Heart right ventricle (tissue), 16 donors: ENCODE data around the gene GIPR. TPM values are rescaled to one million over a fixed set of nuclear protein-coding genes. Genes with fewer than 3 reads are reported as not detected.

Source experiments
- ATAC-seq, 8 donors: fragments of 200-7000 bp; cut with Tn5 transposase; one replicate each; pipeline ENCODE4 v1.9.1; 2020; ENCODE audit warnings: mild to moderate bottlenecking in 8 of 8, moderate library complexity in 8 of 8, moderate number of reproducible peaks in 1 of 8
- DNase-seq, 2 donors: peaks; one replicate each; pipeline ENCODE4 v3.0.0-alpha.2; 2020
- H3K27ac ChIP-seq, 10 donors: fragments of 200-600 bp; sonication (generic) in 2 of 10; one replicate each; pipeline versions ENCODE4 v1.5.0 to v1.8.0; 2020 to 2022; ENCODE audit warnings: mild to moderate bottlenecking in 3 of 10
- H3K27me3 ChIP-seq, 7 donors: fragments of 200-600 bp; one replicate each; pipeline ENCODE4 v1.8.0; 2021 to 2022; ENCODE audit warnings: mild to moderate bottlenecking in 2 of 7
- H3K36me3 ChIP-seq, 9 donors: fragments of 200-600 bp; sonication (generic) in 1 of 9; one replicate each; pipeline versions ENCODE4 v1.5.0 to v1.8.0; 2020 to 2022; ENCODE audit warnings: mild to moderate bottlenecking in 2 of 9
- H3K4me1 ChIP-seq, 9 donors: fragments of 200-600 bp; sonication (generic) in 1 of 9; one replicate each; pipeline versions ENCODE4 v1.5.0 to v1.8.0; 2020 to 2022; ENCODE audit warnings: mild to moderate bottlenecking in 4 of 9
- H3K4me3 ChIP-seq, 10 donors: fragments of 200-600 bp; sonication (generic) in 2 of 10; one replicate each; pipeline versions ENCODE4 v1.5.0 to v1.8.0; 2020 to 2022; ENCODE audit warnings: mild to moderate bottlenecking in 7 of 10, moderate library complexity in 2 of 10
- H3K9me3 ChIP-seq, 11 donors: fragments of 200-600 bp in 10 of 11; sonication (generic) in 2 of 11; one replicate each; pipeline versions ENCODE4 v1.5.0 to v1.8.0; 2013 to 2022; ENCODE audit warnings: mild to moderate bottlenecking in 2 of 11, control low read depth in 1 of 11, moderate library complexity in 1 of 11
- WGBS, 2 donors: extraction: QIAGEN DNeasy Blood & Tissue Kit; methylation state at CpG; one replicate each; pipeline ENCODE4 v1.1.7; 2013; ENCODE audit warnings: inconsistent platforms in 1 of 2; 5-methylcytosine and 5-hydroxymethylcytosine counted together
- intact Hi-C, 10 donors: fragments of 100-400 bp; cut with DNase I; formaldehyde crosslinking; loops; one replicate each; pipeline versions ENCODE4 v1.11.1 to v1.14.2; 2022
- polyA plus RNA-seq, 2 donors: library from polyadenylated mRNA; stranded (reverse); fragments of 200-250 nt; gene quantifications; one replicate each; pipeline ENCODE4 v1.2.3, GENCODE V29; 2013
- total RNA-seq, 10 donors: library from RNA; stranded (reverse); fragmentation: NEBNext Ultra II Directional in 3 of 10; extraction: Animal tissue kit (Norgen Biotek cat#: 25700) in 3 of 10; gene quantifications; one replicate each; pipeline versions ENCODE4 v1.2.1 to v1.2.4, GENCODE V29; 2021 to 2023
- TF ChIP-seq, protein P1 (sequence below), 9 donors: fragments of 200-600 bp; sonication (generic) in 2 of 9; IDR thresholded peaks; one replicate each; pipeline versions ENCODE4 v1.5.0 to v1.8.0; 2021 to 2022; ENCODE audit warnings: antibody characterized with exemption in 9 of 9, mild to moderate bottlenecking in 5 of 9, moderate library complexity in 1 of 9
- donor health status: Arrhythmogenic right ventricular cardiomyopathy.
- donor health status: ischemic (EF 13 %, LVEDD 7.1; RV severe dilation, severe dysfunction).
- donor health status: healthy with polysubstance abuse.
- donor health status: DM: no; HTN: yes; CAD: no.
- donor health status: DM: no; HTN: no; CAD: no.
- donor health status: ischemic (EF 25% LVEDD 6.9; RV normal size, moderate dysfunction).
- donor health status: ischemic (EF 25% LVEDD 5.7; RV mildly dilated, moderate dysfunction).
- donor health status: healthy.
- donor health status: DM: yes; HTN: yes; CAD: no.
- donor health status: Ischemic cardiomyopathy.
- donor health status: ischemic (EF 35%, LVEDD 5.7; RV mildly dilated, moderate dysfunction).
- donor health status: nonischemic (EF 11% LVEDD 7.7; RV severe dilation, severe dysfunction).
- donor health status: DM: yes; HTN: yes; CAD: no.
- donor health status: PGD.
- donor health status: ischemic (EF 29% LVEDD 5.4; RV normal size, mild dysfunction).
- donor health status: nonischemic (EF 23%, LVEDD 6.1; RV moderate dilation, normal function).

GIPR gene
- total and polyA plus RNA-seq, 12 donors, result 2.4 to 16.6 (median 4.4) TPM

DNA sequence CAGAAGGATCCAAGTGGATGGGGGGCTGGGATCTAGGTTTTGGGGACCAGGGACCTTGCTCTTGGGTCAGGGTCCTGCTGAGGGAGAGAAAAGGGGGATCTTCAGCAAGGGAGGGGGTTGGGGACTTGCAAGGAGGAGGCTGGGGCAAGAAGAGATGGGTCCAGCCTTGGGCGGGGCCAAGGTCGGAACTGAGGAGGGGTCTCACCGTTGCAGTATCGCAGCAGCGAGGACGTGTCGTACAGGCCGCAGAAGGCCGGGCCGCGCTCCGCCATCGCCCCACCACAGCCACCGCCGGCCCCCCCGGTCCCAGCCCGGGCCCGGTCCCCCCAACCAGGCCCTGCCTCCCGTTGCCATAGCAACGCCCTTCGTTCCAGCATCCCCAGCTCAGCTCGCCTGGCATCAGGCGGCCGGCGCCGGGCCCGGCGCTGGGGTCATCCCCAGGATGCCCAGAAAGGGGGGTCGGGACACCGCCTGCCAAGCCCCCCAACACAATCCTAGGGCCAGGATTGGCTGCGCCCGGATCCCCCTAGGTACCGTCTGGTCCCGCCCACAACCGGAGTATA, 22.9 kb upstream of the GIPR start:
- ATAC-seq, result peak in 1 of 8 donors; percentile 0
- H3K36me3 ChIP-seq, result no peaks in the 10 kb centered on the region
- DNase-seq, result no peak
- peaks cover 0 to 32% (median 0%) of the 10 kb centered on the region in 7 donors for H3K27me3 ChIP-seq
- 8 to 16% methylated on average over 35 of the region's 35 CpGs for WGBS, 2 donors
- peaks cover 4 to 46% (median 35%) of the 10 kb centered on the region in 9 donors for H3K4me1 ChIP-seq
- peak overlapping the region in 9 of 10 donors; percentile 33 to 61 (median 51) for H3K4me3 ChIP-seq
- H3K9me3 ChIP-seq, result no peaks in the 10 kb centered on the region
- intact Hi-C loops, result loop anchor here in 7 of 10 donors (2.0 to 10.0 kb wide), 6 partner anchors 38 to 1602 kb away; partner anchors contain the start of genes OPA3 (in 3 of the 7), PPM1N (in 3 of the 7), RTN2 (in 3 of the 7) and ERCC1 (in 1 of the 7)
- peak overlapping the region in 1 of 10 donors; percentile 60 for H3K27ac ChIP-seq
- TF ChIP-seq, protein P1, sequence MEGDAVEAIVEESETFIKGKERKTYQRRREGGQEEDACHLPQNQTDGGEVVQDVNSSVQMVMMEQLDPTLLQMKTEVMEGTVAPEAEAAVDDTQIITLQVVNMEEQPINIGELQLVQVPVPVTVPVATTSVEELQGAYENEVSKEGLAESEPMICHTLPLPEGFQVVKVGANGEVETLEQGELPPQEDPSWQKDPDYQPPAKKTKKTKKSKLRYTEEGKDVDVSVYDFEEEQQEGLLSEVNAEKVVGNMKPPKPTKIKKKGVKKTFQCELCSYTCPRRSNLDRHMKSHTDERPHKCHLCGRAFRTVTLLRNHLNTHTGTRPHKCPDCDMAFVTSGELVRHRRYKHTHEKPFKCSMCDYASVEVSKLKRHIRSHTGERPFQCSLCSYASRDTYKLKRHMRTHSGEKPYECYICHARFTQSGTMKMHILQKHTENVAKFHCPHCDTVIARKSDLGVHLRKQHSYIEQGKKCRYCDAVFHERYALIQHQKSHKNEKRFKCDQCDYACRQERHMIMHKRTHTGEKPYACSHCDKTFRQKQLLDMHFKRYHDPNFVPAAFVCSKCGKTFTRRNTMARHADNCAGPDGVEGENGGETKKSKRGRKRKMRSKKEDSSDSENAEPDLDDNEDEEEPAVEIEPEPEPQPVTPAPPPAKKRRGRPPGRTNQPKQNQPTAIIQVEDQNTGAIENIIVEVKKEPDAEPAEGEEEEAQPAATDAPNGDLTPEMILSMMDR (IDR thresholded peaks at IDR 0.05), result no peak

DNA sequence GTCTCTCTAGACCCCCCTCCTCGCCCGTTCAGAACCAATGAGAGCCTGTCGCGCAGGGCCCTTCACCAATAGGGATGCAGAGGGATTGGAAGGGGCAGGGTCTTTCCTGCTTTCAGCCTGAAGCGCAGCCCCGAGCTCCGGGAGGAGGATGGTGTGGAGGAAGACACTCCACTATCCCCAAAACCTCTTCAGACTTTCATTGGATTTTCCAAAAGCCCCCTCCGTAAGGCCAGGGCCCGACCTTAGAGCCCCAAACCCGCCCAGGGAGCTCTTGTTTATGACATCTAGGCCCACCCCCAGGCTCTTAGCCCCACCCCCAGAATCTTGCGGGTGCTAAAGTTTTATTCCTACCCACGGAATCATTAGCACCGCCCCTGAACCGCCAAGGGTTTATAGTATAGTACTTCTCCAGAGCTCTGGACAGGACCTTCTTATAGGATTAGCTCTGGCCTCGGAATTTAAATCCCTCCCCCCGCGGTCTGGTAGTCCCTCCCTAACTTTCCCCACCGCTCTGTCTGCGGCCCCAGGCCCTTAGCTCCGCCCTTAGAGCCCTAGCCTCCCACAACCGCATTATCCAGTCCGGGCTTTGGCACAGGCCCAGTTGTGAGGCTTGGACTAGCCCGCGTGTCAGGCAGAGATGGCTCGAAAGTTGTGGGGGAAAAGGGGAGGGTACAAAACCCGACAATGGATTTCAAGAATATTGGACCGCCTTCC, 22.2 kb upstream of the GIPR start:
- peaks cover 0 to 32% (median 0%) of the 10 kb centered on the region in 7 donors for H3K27me3 ChIP-seq
- peak overlapping the region in 5 of 10 donors; percentile 20 to 61 (median 43) for H3K27ac ChIP-seq
- WGBS, 2 donors, result 1% methylated on average over 27 of the region's 27 CpGs
- ATAC-seq (peak; percentile 64 to 81 (median 74)), DNase-seq (peak; percentile 84 to 85)
- peak overlapping the region; percentile 18 to 61 (median 50) for H3K4me3 ChIP-seq
- H3K4me1 ChIP-seq, result peaks cover 4 to 43% (median 33%) of the 10 kb centered on the region in 9 donors
- TF ChIP-seq, protein P1 (IDR thresholded peaks at IDR 0.05), result no peak
- no peaks in the 10 kb centered on the region for H3K36me3 ChIP-seq
- H3K9me3 ChIP-seq, result no peaks in the 10 kb centered on the region
- intact Hi-C loops, result loop anchor here in 7 of 10 donors (2.0 to 10.0 kb wide), 6 partner anchors 39 to 1602 kb away; partner anchors contain the start of genes OPA3 (in 3 of the 7), PPM1N (in 3 of the 7), RTN2 (in 3 of the 7) and ERCC1 (in 1 of the 7)

DNA sequence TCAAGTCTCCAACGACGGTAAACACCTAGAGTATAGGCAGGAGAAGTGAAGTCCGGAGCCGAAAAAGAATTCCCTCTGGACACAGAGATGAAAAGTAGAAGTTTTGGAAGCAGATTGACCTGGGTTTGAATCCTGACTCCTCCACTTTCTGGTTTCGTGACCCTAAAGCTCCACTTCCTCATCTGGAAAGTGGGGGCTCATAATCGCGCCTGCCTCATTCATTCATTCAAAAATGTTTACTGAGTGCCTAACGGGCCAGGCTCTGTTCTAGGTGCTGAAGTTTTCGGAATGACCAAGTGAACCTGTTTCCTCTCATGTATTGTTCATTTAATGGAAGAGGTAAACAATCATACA, 21.7 kb upstream of the GIPR start:
- ATAC-seq, result no peak
- intact Hi-C loops, result loop anchor here in 6 of 10 donors (5.0 to 10.0 kb wide), 5 partner anchors 62 to 1601 kb away; partner anchors contain the start of genes OPA3 (in 3 of the 6), PPM1N (in 3 of the 6), RTN2 (in 3 of the 6) and ERCC1 (in 1 of the 6)
- WGBS, 2 donors, result 11 to 12% methylated on average over 9 of the region's 9 CpGs
- H3K4me3 ChIP-seq, result peak overlapping the region in 9 of 10 donors; percentile 33 to 61 (median 51)
- no peaks in the 10 kb centered on the region for H3K36me3 ChIP-seq
- DNase-seq, result no peak
- peaks cover 0 to 32% (median 0%) of the 10 kb centered on the region in 7 donors for H3K27me3 ChIP-seq
- TF ChIP-seq, protein P1 (IDR thresholded peaks at IDR 0.05), result no peak
- H3K4me1 ChIP-seq, result peaks cover 4 to 38% (median 28%) of the 10 kb centered on the region in 9 donors
- no peaks in the 10 kb centered on the region for H3K9me3 ChIP-seq
- peak overlapping the region in 3 of 10 donors; percentile 20 to 60 (median 28) for H3K27ac ChIP-seq

DNA sequence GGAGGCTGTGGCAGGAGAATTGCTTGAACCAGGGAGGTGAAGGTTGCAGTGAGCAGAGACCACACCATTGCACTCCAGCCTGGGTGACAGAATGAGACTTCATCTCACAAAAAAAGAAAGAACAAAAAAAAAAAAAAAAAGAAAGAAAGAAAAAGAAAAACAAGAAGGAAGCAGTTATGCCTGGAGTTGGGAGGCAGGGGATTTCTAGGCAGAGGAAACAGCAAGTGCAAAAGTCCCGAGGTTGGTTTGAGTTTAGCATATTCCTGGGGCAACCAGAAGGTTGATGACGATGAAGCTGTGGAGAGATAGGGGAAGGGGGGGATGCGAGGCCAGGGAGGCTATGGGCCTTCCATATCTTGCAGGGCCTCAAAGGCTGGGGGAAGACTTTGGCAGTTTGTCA, 17.3 kb upstream of the GIPR start:
- no peak for DNase-seq
- Histone ChIP-seq H3K27me3 (peaks cover 0 to 13% (median under 1%) of the 10 kb centered on the region in 7 donors), H3K9me3 (no peaks in the 10 kb centered on the region), H3K4me1 (peaks cover 0 to 7% (median 5%) of the 10 kb centered on the region in 9 donors), H3K4me3 (no peak overlapping the region), H3K27ac (no peak overlapping the region), H3K36me3 (no peaks in the 10 kb centered on the region)
- intact Hi-C loops, result no loop called here
- ATAC-seq, result no peak
- 67 to 83% methylated on average over 3 of the region's 3 CpGs for WGBS, 2 donors
- TF ChIP-seq, protein P1 (IDR thresholded peaks at IDR 0.05), result no peak
